ENCODE results near the gene RBSN.

The RBSN gene

DNA sequence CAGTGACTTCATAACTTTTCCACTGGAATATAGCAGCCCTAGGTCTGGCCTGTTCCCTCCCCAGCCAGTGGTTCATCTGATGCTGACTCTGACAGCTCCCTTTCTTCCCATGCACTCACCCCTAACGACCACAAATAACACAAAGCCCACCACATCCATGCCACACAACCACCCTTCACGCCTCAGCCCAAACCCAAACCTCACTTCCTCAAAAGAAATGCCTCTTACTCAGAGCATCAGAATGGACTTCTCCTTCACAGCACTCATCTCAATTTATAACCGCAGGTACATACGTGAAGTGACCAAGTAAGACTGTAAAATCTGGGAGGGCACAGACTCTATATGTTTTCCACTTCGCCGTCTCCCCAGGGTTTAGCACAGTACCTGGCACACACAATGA is 1.1 kb downstream of the RBSN start:
- no peak for DNase-seq (ENCODE audit: low read depth)
- H3K4me3 ChIP-seq (ENCODE audit: low read length) = peak overlapping the region; percentile 99
- TF ChIP-seq, protein P1, sequence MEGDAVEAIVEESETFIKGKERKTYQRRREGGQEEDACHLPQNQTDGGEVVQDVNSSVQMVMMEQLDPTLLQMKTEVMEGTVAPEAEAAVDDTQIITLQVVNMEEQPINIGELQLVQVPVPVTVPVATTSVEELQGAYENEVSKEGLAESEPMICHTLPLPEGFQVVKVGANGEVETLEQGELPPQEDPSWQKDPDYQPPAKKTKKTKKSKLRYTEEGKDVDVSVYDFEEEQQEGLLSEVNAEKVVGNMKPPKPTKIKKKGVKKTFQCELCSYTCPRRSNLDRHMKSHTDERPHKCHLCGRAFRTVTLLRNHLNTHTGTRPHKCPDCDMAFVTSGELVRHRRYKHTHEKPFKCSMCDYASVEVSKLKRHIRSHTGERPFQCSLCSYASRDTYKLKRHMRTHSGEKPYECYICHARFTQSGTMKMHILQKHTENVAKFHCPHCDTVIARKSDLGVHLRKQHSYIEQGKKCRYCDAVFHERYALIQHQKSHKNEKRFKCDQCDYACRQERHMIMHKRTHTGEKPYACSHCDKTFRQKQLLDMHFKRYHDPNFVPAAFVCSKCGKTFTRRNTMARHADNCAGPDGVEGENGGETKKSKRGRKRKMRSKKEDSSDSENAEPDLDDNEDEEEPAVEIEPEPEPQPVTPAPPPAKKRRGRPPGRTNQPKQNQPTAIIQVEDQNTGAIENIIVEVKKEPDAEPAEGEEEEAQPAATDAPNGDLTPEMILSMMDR (conservative IDR thresholded peaks at IDR 0.05; ENCODE audit: low read depth, low read length) = no peak

GRCh38 chr3:15096046-15096445 is 2.9 kb downstream of the RBSN start:
- TF ChIP-seq, protein P1 (conservative IDR thresholded peaks at IDR 0.05; ENCODE audit: low read depth, low read length) = no peak
- H3K4me3 ChIP-seq (ENCODE audit: low read length) = no peak overlapping the region
- DNase-seq (ENCODE audit: low read depth) = no peak

DNA sequence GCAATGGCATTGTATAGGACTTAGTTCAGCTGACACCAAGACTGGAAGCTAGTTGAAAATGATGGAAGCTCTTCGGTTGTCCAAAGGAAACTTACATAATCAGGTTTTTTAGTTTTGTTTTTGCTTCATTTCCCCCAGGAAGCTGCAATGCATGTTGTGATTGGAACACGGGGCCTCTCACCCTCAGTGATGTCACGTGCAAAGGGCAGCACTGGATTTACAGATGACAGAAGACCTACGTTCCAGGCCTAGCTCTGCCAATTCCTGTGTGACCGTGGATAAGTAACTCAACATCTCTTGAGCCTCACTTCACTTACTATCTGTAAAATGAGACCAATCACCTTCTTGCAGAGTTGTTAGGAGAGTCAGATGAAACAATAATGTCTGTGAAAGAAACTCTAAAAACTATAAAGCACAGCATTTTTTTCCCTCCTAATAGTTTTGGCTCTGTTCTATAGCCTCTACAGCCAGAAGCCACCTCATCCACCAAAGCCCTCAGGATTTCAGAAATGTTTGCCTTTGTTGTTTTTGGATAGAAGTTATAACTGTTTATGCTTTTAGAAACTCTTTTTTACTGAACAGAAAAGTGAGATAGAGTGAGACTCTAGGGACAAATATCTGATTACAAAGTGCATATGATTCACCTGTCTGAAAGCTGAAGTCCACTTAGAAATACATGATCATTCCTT is 4.6 kb downstream of the RBSN start:
- TF ChIP-seq, protein P1 (conservative IDR thresholded peaks at IDR 0.05; ENCODE audit: low read depth, low read length) = no peak
- DNase-seq (ENCODE audit: low read depth) = no peak

DNA sequence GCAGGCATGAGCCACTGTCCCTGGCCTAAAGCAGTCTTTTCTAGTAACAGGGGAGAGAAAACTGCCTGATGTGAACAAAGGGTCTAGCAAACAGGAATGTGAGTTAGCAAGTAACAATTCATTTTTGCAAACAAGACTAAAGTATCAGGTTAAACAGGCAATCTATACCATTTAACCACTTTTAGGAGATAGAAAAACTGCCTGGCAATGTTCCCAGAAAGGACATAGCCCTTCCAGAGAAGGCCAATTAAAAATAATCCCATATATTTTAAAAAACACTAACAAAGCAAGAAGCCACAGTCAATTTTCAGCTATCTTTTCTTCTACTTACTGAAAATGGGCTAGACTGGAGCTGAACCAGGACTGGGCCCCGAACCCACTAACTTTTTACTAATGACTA is 6.3 kb downstream of the RBSN start:
- TF ChIP-seq, protein P1 (conservative IDR thresholded peaks at IDR 0.05; ENCODE audit: low read depth, low read length) = no peak
- H3K4me3 ChIP-seq (ENCODE audit: low read length) = no peak overlapping the region
- DNase-seq (ENCODE audit: low read depth) = no peak

More for the DNA sequence above, 4.6 kb downstream of the RBSN start:
- no peak overlapping the region for H3K4me3 ChIP-seq (ENCODE audit: low read length)

GRCh38 chr3:15091575-15091974 is 7.4 kb downstream of the RBSN start:
- no peak for DNase-seq (ENCODE audit: low read depth)
- H3K4me3 ChIP-seq (ENCODE audit: low read length) = no peak overlapping the region
- TF ChIP-seq, protein P1 (conservative IDR thresholded peaks at IDR 0.05; ENCODE audit: low read depth, low read length) = no peak

DNA sequence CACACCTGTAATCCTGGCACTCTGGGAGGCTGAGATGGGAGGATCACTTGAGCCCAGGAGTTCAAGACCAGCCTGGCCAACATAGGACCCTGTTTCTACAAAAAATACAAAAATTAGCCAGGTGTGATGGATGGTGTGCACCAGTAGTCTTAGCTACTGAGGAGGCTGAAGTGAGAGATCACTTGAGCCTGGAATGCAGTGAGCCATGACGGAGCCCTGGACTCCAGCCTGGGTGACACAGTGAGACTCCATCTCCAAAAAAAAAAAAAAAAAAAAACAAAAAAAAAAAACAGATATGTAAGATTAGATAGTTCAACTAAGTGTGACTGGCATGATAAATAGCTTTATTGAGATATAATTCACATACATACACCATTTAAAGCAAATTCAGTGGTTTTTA is 9.7 kb downstream of the RBSN start:
- TF ChIP-seq, protein P1 (conservative IDR thresholded peaks at IDR 0.05; ENCODE audit: low read depth, low read length) = no peak
- no peak for DNase-seq (ENCODE audit: low read depth)

GRCh38 chr3:15086699-15087098 is 12.2 kb downstream of the RBSN start:
- TF ChIP-seq, protein P1 (conservative IDR thresholded peaks at IDR 0.05; ENCODE audit: low read depth, low read length) = no peak
- DNase-seq (ENCODE audit: low read depth) = no peak
- H3K4me3 ChIP-seq (ENCODE audit: low read length) = no peak overlapping the region

More for the DNA sequence above, 9.7 kb downstream of the RBSN start:
- no peak overlapping the region for H3K4me3 ChIP-seq (ENCODE audit: low read length)

Data from retinal pigment epithelial cell (primary cell).